HCT116 (cell line): ENCODE results near the gene DDX1. TPM values are rescaled to one million over a fixed set of nuclear protein-coding genes. Genes with fewer than 3 reads are reported as not detected.
"Not testable (repeated sequence)": the region's sequence is repeated elsewhere in the genome, so short reads cannot be mapped to it uniquely, and the experiment has no call there.

Experiments used
- ATAC-seq: fragments of 200-7000 bp; cut with Tn5 transposase; 2 replicates; pipeline ENCODE4 v1.9.1; 2020; ENCODE audit warnings: mild to moderate bottlenecking, moderate library complexity
- BruUV-seq: library from RNA; stranded (reverse); fragments of 400-500 nt; replicated peaks from 2 replicates; lab custom pipeline; 2021; lab: Mats Ljungman, UMichigan
- CTCF ChIA-PET: fragments of 300-600 bp; sonication (Branson Sonifier 250); formaldehyde crosslinking; loops from one replicate; lab custom pipeline; 2021; ENCODE audit warnings: antibody characterized with exemption; lab: Charles Lee
- POLR2A ChIA-PET: fragments of 300-600, 350-600 bp; sonication (Branson Sonifier 250); formaldehyde crosslinking; loops from one replicate; lab custom pipeline; 2021; ENCODE audit warnings: antibody characterized with exemption; lab: Charles Lee
- RAD21 ChIA-PET, 2 experiments: fragments of 300-600 bp; sonication (Branson Sonifier 250); formaldehyde crosslinking; loops; one replicate each; lab custom pipeline; 2023; ENCODE audit warnings: low total read pairs in 2 of 2; ENCODE audit not compliant: uncharacterized antibody in 2 of 2, unreplicated experiment in 2 of 2, low non-redundant PET in 1 of 2; lab: Charles Lee
- DNase-seq: peaks from one replicate; pipeline ENCODE4 v3.0.0-alpha.2; 2010; ENCODE audit warnings: low read depth, low spot score
- H2AFZ ChIP-seq: fragments of 200-600 bp; shearing (Covaris generic), sonication (generic); 2 replicates; pipeline ENCODE4 v1.6.1; 2017; ENCODE audit warnings: low read depth, mixed run types, mixed read lengths, antibody characterized with exemption, low read length; ENCODE audit not compliant: poor library complexity, severe bottlenecking
- H3K27ac ChIP-seq: 2 replicates; pipeline ENCODE4 v1.5.1; 2012; ENCODE audit warnings: low read depth, low read length
- H3K27me3 ChIP-seq: fragments of 200-600 bp; sonication (generic); 2 replicates; pipeline ENCODE4 v1.6.1; 2016; ENCODE audit warnings: mixed run types, low read length, mixed read lengths; ENCODE audit not compliant: insufficient read depth
- H3K36me3 ChIP-seq, 2 experiments: fragments of 200-500 bp in 1 of 2; fragments of 200-600 bp in 1 of 2; sonication (Bioruptor generic) in 1 of 2; sonication (generic) in 1 of 2; 2 replicates each; pipeline versions ENCODE4 v1.5.1 to v1.6.1; 2014 to 2016; ENCODE audit warnings: low read length in 2 of 2, inconsistent platforms in 1 of 2, mixed read lengths in 1 of 2, mixed run types in 1 of 2; ENCODE audit not compliant: insufficient read depth in 2 of 2, control insufficient read depth in 1 of 2
- H3K4me1 ChIP-seq, 2 experiments: fragments of 200-600 bp in 1 of 2; sonication (generic) in 1 of 2; 2 replicates each; pipeline versions ENCODE4 v1.5.1 to v1.6.1; 2012 to 2017; ENCODE audit warnings: low read length in 2 of 2, inconsistent platforms in 1 of 2, mild to moderate bottlenecking in 1 of 2, mixed read lengths in 1 of 2, mixed run types in 1 of 2, moderate library complexity in 1 of 2; ENCODE audit not compliant: insufficient read depth in 2 of 2, control insufficient read depth in 1 of 2
- H3K4me2 ChIP-seq: fragments of 200-600 bp; sonication (generic); 2 replicates; pipeline ENCODE4 v1.6.1; 2017; ENCODE audit warnings: mixed run types, low read length, mixed read lengths
- H3K4me3 ChIP-seq, 2 experiments: fragments of 200-600 bp in 1 of 2; sonication (generic) in 1 of 2; replicated peaks in 1 of 2; 2 replicates each; pipeline ENCODE4 v1.5.1; 2011 to 2016; ENCODE audit warnings: low read length in 2 of 2, control low read depth in 1 of 2, low read depth in 1 of 2, mild to moderate bottlenecking in 1 of 2, mixed read lengths in 1 of 2, mixed run types in 1 of 2
- H3K79me2 ChIP-seq: fragments of 200-600 bp; sonication (generic); 2 replicates; pipeline ENCODE4 v1.6.1; 2017; ENCODE audit warnings: mild to moderate bottlenecking, mixed run types, low read length, moderate library complexity, mixed read lengths; ENCODE audit not compliant: insufficient read depth
- H3K9ac ChIP-seq: fragments of 200-600 bp; sonication (generic); 2 replicates; pipeline ENCODE4 v1.6.1; 2016; ENCODE audit warnings: low read length, mixed read lengths
- H3K9me2 ChIP-seq: fragments of 200-600 bp; sonication (generic), shearing (Covaris generic); 2 replicates; pipeline ENCODE4 v1.6.1; 2017; ENCODE audit warnings: mixed run types, mild to moderate bottlenecking, moderate library complexity; ENCODE audit not compliant: insufficient read depth
- H3K9me3 ChIP-seq, 2 experiments: fragments of 200-500 bp in 1 of 2; fragments of 200-600 bp in 1 of 2; sonication (Bioruptor generic) in 1 of 2; sonication (generic) in 1 of 2; 2 replicates each; pipeline ENCODE4 v1.6.1; 2014 to 2017; ENCODE audit warnings: low read length in 2 of 2, mixed read lengths in 2 of 2, inconsistent platforms in 1 of 2, low read depth in 1 of 2, mild to moderate bottlenecking in 1 of 2, mixed run types in 1 of 2, moderate library complexity in 1 of 2; ENCODE audit not compliant: control insufficient read depth in 1 of 2, insufficient read depth in 1 of 2
- H4K20me1 ChIP-seq: fragments of 200-600 bp; sonication (generic), shearing (Covaris generic); 2 replicates; pipeline ENCODE4 v1.6.1; 2017; ENCODE audit warnings: mixed run types, mild to moderate bottlenecking, moderate library complexity; ENCODE audit not compliant: insufficient read depth
- FOSL1 ChIP-seq: IDR thresholded peaks from 2 replicates; pipeline ENCODE4 v1.6.1; 2012; ENCODE audit warnings: low read depth
- POLR2A ChIP-seq: IDR thresholded peaks from 2 replicates; pipeline ENCODE4 v1.7.0; 2011; ENCODE audit warnings: borderline replicate concordance; ENCODE audit not compliant: insufficient read depth, insufficient read length; ENCODE audit errors: extremely low read depth
- RAD21 ChIP-seq: IDR thresholded peaks from 2 replicates; pipeline ENCODE4 v1.6.1; 2012; ENCODE audit warnings: low read depth, mild to moderate bottlenecking
- SP1 ChIP-seq: IDR thresholded peaks from 2 replicates; pipeline ENCODE4 v1.6.1; 2012; ENCODE audit warnings: low read depth
- intact Hi-C: fragments of 100-400 bp; cut with micrococcal nuclease; formaldehyde crosslinking; loops from 2 replicates; pipeline ENCODE4 v1.10.0; 2022
- total RNA-seq: library from RNA; stranded (reverse); gene quantifications from one replicate; pipeline ENCODE4 v1.2.1, GENCODE V29; 2021; ENCODE audit not compliant: unreplicated experiment
- TF ChIP-seq, protein P1 (sequence below): IDR thresholded peaks from 2 replicates; pipeline ENCODE4 v1.6.1; 2012; ENCODE audit warnings: low read depth
- TF ChIP-seq, protein P2 (sequence below): IDR thresholded peaks from 2 replicates; pipeline ENCODE4 v1.6.1; 2012

DDX1 gene
- total RNA-seq, 1 experiment from 2014 or later: 117 TPM

GRCh38 chr2:15620340-15620739, 28.7 kb downstream of the DDX1 start (continued):
- TF ChIP-seq, protein P1, sequence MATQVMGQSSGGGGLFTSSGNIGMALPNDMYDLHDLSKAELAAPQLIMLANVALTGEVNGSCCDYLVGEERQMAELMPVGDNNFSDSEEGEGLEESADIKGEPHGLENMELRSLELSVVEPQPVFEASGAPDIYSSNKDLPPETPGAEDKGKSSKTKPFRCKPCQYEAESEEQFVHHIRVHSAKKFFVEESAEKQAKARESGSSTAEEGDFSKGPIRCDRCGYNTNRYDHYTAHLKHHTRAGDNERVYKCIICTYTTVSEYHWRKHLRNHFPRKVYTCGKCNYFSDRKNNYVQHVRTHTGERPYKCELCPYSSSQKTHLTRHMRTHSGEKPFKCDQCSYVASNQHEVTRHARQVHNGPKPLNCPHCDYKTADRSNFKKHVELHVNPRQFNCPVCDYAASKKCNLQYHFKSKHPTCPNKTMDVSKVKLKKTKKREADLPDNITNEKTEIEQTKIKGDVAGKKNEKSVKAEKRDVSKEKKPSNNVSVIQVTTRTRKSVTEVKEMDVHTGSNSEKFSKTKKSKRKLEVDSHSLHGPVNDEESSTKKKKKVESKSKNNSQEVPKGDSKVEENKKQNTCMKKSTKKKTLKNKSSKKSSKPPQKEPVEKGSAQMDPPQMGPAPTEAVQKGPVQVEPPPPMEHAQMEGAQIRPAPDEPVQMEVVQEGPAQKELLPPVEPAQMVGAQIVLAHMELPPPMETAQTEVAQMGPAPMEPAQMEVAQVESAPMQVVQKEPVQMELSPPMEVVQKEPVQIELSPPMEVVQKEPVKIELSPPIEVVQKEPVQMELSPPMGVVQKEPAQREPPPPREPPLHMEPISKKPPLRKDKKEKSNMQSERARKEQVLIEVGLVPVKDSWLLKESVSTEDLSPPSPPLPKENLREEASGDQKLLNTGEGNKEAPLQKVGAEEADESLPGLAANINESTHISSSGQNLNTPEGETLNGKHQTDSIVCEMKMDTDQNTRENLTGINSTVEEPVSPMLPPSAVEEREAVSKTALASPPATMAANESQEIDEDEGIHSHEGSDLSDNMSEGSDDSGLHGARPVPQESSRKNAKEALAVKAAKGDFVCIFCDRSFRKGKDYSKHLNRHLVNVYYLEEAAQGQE: no peak
- TF ChIP-seq, protein P2, sequence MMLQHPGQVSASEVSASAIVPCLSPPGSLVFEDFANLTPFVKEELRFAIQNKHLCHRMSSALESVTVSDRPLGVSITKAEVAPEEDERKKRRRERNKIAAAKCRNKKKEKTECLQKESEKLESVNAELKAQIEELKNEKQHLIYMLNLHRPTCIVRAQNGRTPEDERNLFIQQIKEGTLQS: no peak
- TF ChIP-seq SP1 (no peak), FOSL1 (no peak)
- TF ChIP-seq, all 23 proteins: peak for 0

GRCh38 chr2:15620857-15621471, 29.3 kb downstream of the DDX1 start:
- intact Hi-C loops: no loop called here
- no peaks in the 10 kb centered on the region for H3K9me2 ChIP-seq

DNA sequence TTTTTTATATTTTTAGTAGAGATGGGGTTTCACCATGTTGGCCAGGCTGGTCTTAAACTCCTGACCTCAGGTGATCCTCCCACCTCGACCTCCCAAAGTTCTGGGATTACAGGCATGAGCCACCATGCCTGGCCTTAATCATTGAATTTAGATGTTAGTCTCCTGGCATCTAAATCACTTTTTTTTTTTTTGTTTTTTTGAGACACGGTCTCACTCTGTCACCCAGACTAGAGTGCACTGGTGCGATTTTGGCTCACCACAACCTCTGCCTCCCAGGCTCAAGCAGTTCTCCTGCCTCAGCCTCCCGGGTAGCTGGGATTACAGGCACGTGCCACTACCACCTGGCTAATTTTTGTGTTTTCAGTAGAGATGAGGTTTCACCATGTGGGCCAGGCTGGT, 29.8 kb downstream of the DDX1 start:
- BruUV-seq, H3K79me2 ChIP-seq, ATAC-seq, POLR2A ChIA-PET, H3K9me2 ChIP-seq, H3K27me3 ChIP-seq, H3K4me2 ChIP-seq, H4K20me1 ChIP-seq, H3K9ac ChIP-seq, intact Hi-C loops, CTCF ChIA-PET, H2AFZ ChIP-seq, H3K4me3 ChIP-seq, H3K27ac ChIP-seq, RAD21 ChIA-PET, H3K9me3 ChIP-seq, DNase-seq, H3K4me1 ChIP-seq: not testable (repeated sequence)
- H3K36me3 ChIP-seq: peaks cover 54 to 64% of the 10 kb centered on the region in 2 experiments

More at GRCh38 chr2:15620857-15621471, 29.3 kb downstream of the DDX1 start:
- Histone ChIP-seq H3K79me2 (no peaks in the 10 kb centered on the region; the same call in 1 of the 2 replicates), H3K4me1 (no peaks in the 10 kb centered on the region), H3K9me3 (no peaks in the 10 kb centered on the region), H3K9ac (no peak overlapping the region), H3K4me3 (no peak overlapping the region), H3K27ac (no peak overlapping the region), H4K20me1 (no peaks in the 10 kb centered on the region; the same call in 1 of the 2 replicates), H3K27me3 (no peaks in the 10 kb centered on the region), H2AFZ (no peak overlapping the region), H3K36me3 (peaks cover 53 to 63% of the 10 kb centered on the region in 2 experiments), H3K4me2 (no peak overlapping the region)
- no peak for ATAC-seq
- POLR2A ChIA-PET: no interaction called here
- RAD21 ChIA-PET: no interaction called here
- TF ChIP-seq FOSL1 (no peak), RAD21 (no peak), POLR2A (no peak)
- BruUV-seq: no TSS peak
- CTCF ChIA-PET: no interaction called here
- no peak for DNase-seq
